ENCODE results near the gene RAB7B.

DNA sequence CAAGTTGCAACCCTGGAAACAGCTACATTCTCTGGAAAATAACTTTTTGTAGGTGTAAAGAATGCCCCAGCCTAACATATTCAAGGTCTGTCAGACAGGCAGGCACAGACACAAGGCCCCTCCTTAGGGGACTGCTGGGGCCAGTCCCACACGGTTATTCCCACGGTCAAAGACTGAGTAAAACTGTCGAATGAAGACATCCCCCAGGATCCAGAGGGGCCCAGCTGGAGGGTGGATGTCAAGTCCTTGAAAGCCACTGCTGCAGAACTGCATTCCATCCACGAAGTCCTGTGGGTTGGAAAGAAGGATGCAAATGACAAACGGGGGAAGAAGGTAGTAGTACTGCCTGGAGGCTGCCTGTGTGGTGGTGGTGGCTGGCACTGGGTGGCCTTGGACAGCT is 6.9 kb upstream of the RAB7B start:
- TF ChIP-seq, protein P1, sequence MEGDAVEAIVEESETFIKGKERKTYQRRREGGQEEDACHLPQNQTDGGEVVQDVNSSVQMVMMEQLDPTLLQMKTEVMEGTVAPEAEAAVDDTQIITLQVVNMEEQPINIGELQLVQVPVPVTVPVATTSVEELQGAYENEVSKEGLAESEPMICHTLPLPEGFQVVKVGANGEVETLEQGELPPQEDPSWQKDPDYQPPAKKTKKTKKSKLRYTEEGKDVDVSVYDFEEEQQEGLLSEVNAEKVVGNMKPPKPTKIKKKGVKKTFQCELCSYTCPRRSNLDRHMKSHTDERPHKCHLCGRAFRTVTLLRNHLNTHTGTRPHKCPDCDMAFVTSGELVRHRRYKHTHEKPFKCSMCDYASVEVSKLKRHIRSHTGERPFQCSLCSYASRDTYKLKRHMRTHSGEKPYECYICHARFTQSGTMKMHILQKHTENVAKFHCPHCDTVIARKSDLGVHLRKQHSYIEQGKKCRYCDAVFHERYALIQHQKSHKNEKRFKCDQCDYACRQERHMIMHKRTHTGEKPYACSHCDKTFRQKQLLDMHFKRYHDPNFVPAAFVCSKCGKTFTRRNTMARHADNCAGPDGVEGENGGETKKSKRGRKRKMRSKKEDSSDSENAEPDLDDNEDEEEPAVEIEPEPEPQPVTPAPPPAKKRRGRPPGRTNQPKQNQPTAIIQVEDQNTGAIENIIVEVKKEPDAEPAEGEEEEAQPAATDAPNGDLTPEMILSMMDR (IDR thresholded peaks at IDR 0.05 in 4 of 5, conservative IDR thresholded peaks at IDR 0.05 in 1 of 5), result no peak
- TF ChIP-seq POLR2A (IDR thresholded peaks at IDR 0.05), result no peak
